GM12878 (cell line): ENCODE results near the gene GRIN2A. TPM values are rescaled to one million over a fixed set of nuclear protein-coding genes. Genes with fewer than 3 reads are reported as not detected.

ENCODE experiments used
- ATAC-seq: fragments of 200-7000 bp; cut with Tn5 transposase; 3 replicates; pipeline ENCODE4 v1.9.1; 2020; ENCODE audit warnings: mild to moderate bottlenecking, moderate library complexity
- BruUV-seq: library from RNA; stranded (reverse); fragments of 400-500 nt; replicated peaks from 2 replicates; lab custom pipeline; 2021; lab: Mats Ljungman, UMichigan
- CTCF ChIA-PET: fragments of 300-600 bp; sonication (Branson Sonifier 250); formaldehyde crosslinking; extraction: SDS; loops from one replicate; lab custom pipeline; 2021; ENCODE audit warnings: inconsistent platforms; lab: Yijun Ruan, JAX
- POLR2A ChIA-PET: fragments of 350-600 bp; formaldehyde crosslinking; extraction: SDS; loops from one replicate; lab custom pipeline; 2021; ENCODE audit warnings: inconsistent platforms; lab: Charles Lee
- RAD21 ChIA-PET: fragments of 300-600 bp; sonication (Branson Sonifier 250); formaldehyde crosslinking; loops from one replicate; lab custom pipeline; 2023; ENCODE audit warnings: antibody characterized with exemption; ENCODE audit not compliant: unreplicated experiment; lab: Charles Lee
- SMC1A ChIA-PET: fragments of 300-600 bp; sonication (Branson Sonifier 250); formaldehyde crosslinking; loops from one replicate; lab custom pipeline; 2023; ENCODE audit not compliant: unreplicated experiment, uncharacterized antibody; lab: Charles Lee
- DNase-seq: peaks from one replicate; pipeline ENCODE4 v3.0.0-alpha.2; 2011; ENCODE audit warnings: low read depth, low spot score
- FAIRE-seq: peaks from 3 replicates; lab custom pipeline; 2011; peaks lifted over from hg19 to GRCh38; lab: Jason Lieb, UNC
- H2AFZ ChIP-seq: 2 replicates; pipeline ENCODE4 v1.6.0; 2011; ENCODE audit warnings: low read depth, low read length, control low read depth; ENCODE audit not compliant: control insufficient read depth
- H3K27ac ChIP-seq: 2 replicates; pipeline ENCODE4 v1.5.1; 2011; ENCODE audit warnings: control low read depth; ENCODE audit not compliant: control insufficient read depth, insufficient read depth
- H3K27me3 ChIP-seq, 2 experiments: replicated peaks in 1 of 2; 2 replicates each; pipeline versions ENCODE4 v1.6.0 to v1.6.1; 2011; ENCODE audit warnings: low read length in 1 of 2; ENCODE audit not compliant: control insufficient read depth in 2 of 2, insufficient read depth in 2 of 2
- H3K36me3 ChIP-seq, 2 experiments: 2 replicates each; pipeline ENCODE4 v1.5.1; 2011; ENCODE audit warnings: low read length in 1 of 2; ENCODE audit not compliant: control insufficient read depth in 2 of 2, insufficient read depth in 2 of 2
- H3K4me1 ChIP-seq: 2 replicates; pipeline ENCODE4 v1.6.1; 2011; ENCODE audit warnings: mild to moderate bottlenecking, low read length, moderate library complexity, mixed read lengths; ENCODE audit not compliant: control insufficient read depth, insufficient read depth
- H3K4me2 ChIP-seq: 2 replicates; pipeline ENCODE4 v1.6.0; 2011; ENCODE audit warnings: control low read depth; ENCODE audit not compliant: control insufficient read depth, insufficient read depth
- H3K4me3 ChIP-seq: fragments of 200-600 bp; sonication (generic); 2 replicates; pipeline ENCODE4 v1.5.1; 2016
- H3K79me2 ChIP-seq: 2 replicates; pipeline ENCODE4 v1.6.0; 2011; ENCODE audit warnings: low read length; ENCODE audit not compliant: control insufficient read depth, insufficient read depth
- H3K9ac ChIP-seq: 2 replicates; pipeline ENCODE4 v1.8.0; 2011; ENCODE audit warnings: low read length, control low read depth, mixed read lengths; ENCODE audit not compliant: control insufficient read depth, insufficient read depth
- H3K9me3 ChIP-seq: replicated peaks from 3 replicates; pipeline ENCODE4 v1.5.1; 2011; ENCODE audit warnings: mild to moderate bottlenecking, low read length; ENCODE audit not compliant: control insufficient read depth, insufficient read depth
- H4K20me1 ChIP-seq: 2 replicates; pipeline ENCODE4 v1.6.0; 2011; ENCODE audit not compliant: control insufficient read depth, insufficient read depth
- BHLHE40 ChIP-seq, 2 experiments: fragments of 450-650 bp in 1 of 2; IDR thresholded peaks; 2 replicates each; pipeline ENCODE4 v1.6.1; 2011 to 2017; ENCODE audit warnings: low read depth in 2 of 2, borderline replicate concordance in 1 of 2, improper control_type of control experiment in 1 of 2, low read length in 1 of 2, mild to moderate bottlenecking in 1 of 2
- CBFB ChIP-seq: IDR thresholded peaks from 2 replicates; pipeline ENCODE4 v1.6.1; 2016; ENCODE audit warnings: antibody characterized with exemption, low read depth
- CEBPB ChIP-seq, 2 experiments: fragments of 150-350 bp in 1 of 2; IDR thresholded peaks; 2 replicates each; pipeline ENCODE4 v1.6.1; 2012 to 2014; ENCODE audit warnings: low read depth in 2 of 2, low read length in 2 of 2, borderline replicate concordance in 1 of 2, inconsistent platforms in 1 of 2
- CHD1 ChIP-seq: IDR thresholded peaks from 2 replicates; pipeline ENCODE4 v1.6.1; 2012; ENCODE audit warnings: low read depth, low read length, improper control_type of control experiment
- CHD2 ChIP-seq: IDR thresholded peaks from 2 replicates; pipeline ENCODE4 v1.6.1; 2011; ENCODE audit warnings: low read depth, low read length, improper control_type of control experiment, borderline replicate concordance
- CUX1 ChIP-seq: IDR thresholded peaks from 2 replicates; pipeline ENCODE4 v1.6.1; 2012; ENCODE audit warnings: improper control_type of control experiment, low read depth, low read length; ENCODE audit not compliant: insufficient replicate concordance
- GATAD2B ChIP-seq: fragments of 450-650 bp; conservative IDR thresholded peaks from 2 replicates; pipeline ENCODE4 v1.6.1; 2017; ENCODE audit warnings: low read depth, mild to moderate bottlenecking, moderate library complexity
- IKZF1 ChIP-seq: fragments of 450-650 bp; conservative IDR thresholded peaks from 2 replicates; pipeline ENCODE4 v1.6.1; 2017; ENCODE audit warnings: antibody characterized with exemption, mild to moderate bottlenecking
- IKZF2 ChIP-seq, 2 experiments: fragments of 450-650 bp; IDR thresholded peaks; 2 replicates each; pipeline ENCODE4 v1.6.1; 2017; ENCODE audit warnings: mild to moderate bottlenecking in 2 of 2, moderate library complexity in 2 of 2
- MTA3 ChIP-seq: IDR thresholded peaks from 2 replicates; pipeline ENCODE4 v1.6.1; 2012; ENCODE audit warnings: low read length, inconsistent platforms, borderline replicate concordance
- NFYB ChIP-seq: IDR thresholded peaks from 2 replicates; pipeline ENCODE4 v1.6.1; 2011; ENCODE audit warnings: low read depth, mild to moderate bottlenecking, low read length, improper control_type of control experiment, moderate library complexity; ENCODE audit not compliant: insufficient read depth
- POU2F2 ChIP-seq: IDR thresholded peaks from 3 replicates; pipeline ENCODE4 v1.6.1; 2011; ENCODE audit warnings: low read depth, mild to moderate bottlenecking, low read length, borderline replicate concordance
- RBBP5 ChIP-seq: fragments of 200-600 bp; sonication (generic); conservative IDR thresholded peaks from 2 replicates; pipeline ENCODE4 v1.6.1; 2016
- STAT1 ChIP-seq: fragments of 450-650 bp; conservative IDR thresholded peaks from 2 replicates; pipeline ENCODE4 v1.6.1; 2014; ENCODE audit warnings: antibody characterized with exemption, mild to moderate bottlenecking
- SUZ12 ChIP-seq: fragments of 200-600 bp; sonication (generic); IDR thresholded peaks from one replicate; pipeline ENCODE4 v1.6.1; 2018; ENCODE audit warnings: antibody characterized with exemption, mild to moderate bottlenecking; ENCODE audit not compliant: unreplicated experiment
- WGBS: methylation state at CpG from one replicate; pipeline ENCODE4 v1.1.6; 2016; ENCODE audit warnings: low lambda C conversion rate; ENCODE audit not compliant: insufficient replicate concordance, insufficient coverage; ENCODE audit errors: missing lambda C conversion rate; 5-methylcytosine and 5-hydroxymethylcytosine counted together
- in situ Hi-C: fragments of 300-500 bp; cut with MboI; formaldehyde crosslinking; loops from 9 replicates; pipeline ENCODE4 v1.14.3; 2018; ENCODE audit warnings: mixed read lengths
- intact Hi-C: fragments of 100-400 bp; cut with micrococcal nuclease; formaldehyde crosslinking; loops from one replicate; pipeline ENCODE4 v1.14.2; 2022; ENCODE audit not compliant: unreplicated experiment
- polyA plus RNA-seq, 11 experiments: library from polyadenylated mRNA; depleted of rRNA in 4 of 11; unstranded in 6 of 11; stranded (reverse) in 5 of 11; fragments of >200 nt; fragmentation: Nextera tagmentation in 4 of 11; fragmentation: Illumina TruSeq in 1 of 11; extraction: Ambion mirVana in 4 of 11; extraction: Trizol in 1 of 11; gene quantifications; 1 replicate in 1 of 11; 2 replicates in 10 of 11; pipeline versions ENCODE4 v1.2.1 to v1.2.3, GENCODE V29; 2011 to 2016; ENCODE audit warnings: inconsistent platforms in 2 of 11, missing spikeins in 2 of 11, low read depth in 1 of 11
- total RNA-seq, 4 experiments: library from RNA; depleted of rRNA in 3 of 4; stranded (reverse); fragments of >200 nt in 3 of 4; fragmentation: Illumina TruSeq in 1 of 4; extraction: Trizol in 1 of 4; gene quantifications; 2 replicates each; pipeline versions ENCODE4 v1.2.1 to v1.2.3, GENCODE V29; 2013 to 2021

The GRIN2A gene
- total and polyA plus RNA-seq, 10 of the 15 experiments (the other 5 are each of a cell fraction or from before 2014, with no cell fraction given) = 2.4 to 13.3 (median 7.3) TPM

- Histone ChIP-seq H4K20me1 (no peaks in the 10 kb centered on the region), H3K27ac (no peak overlapping the region), H3K36me3 (no peaks in the 10 kb centered on the region), H3K4me3 (no peak overlapping the region), H3K9ac (no peak overlapping the region), H2AFZ (no peak overlapping the region), H3K4me1 (no peaks in the 10 kb centered on the region), H3K4me2 (no peak overlapping the region), H3K79me2 (no peaks in the 10 kb centered on the region), H3K9me3 (no peaks in the 10 kb centered on the region), H3K27me3 (no peaks in the 10 kb centered on the region)
- CTCF ChIA-PET = no interaction called here
- RAD21 ChIA-PET = no interaction called here
- WGBS = 40% methylated on average over 5 of the region's 5 CpGs
- POLR2A ChIA-PET = no interaction called here
- no peak for FAIRE-seq
- in situ Hi-C loops = no loop called here
- intact Hi-C loops = no loop called here
- no peak for TF ChIP-seq IKZF2 (IDR thresholded peaks at IDR 0.05)
- TF ChIP-seq CBFB = no peak
- TF ChIP-seq RBBP5 = no peak
- TF ChIP-seq CHD2 = no peak
- no peak for TF ChIP-seq CUX1
- TF ChIP-seq STAT1 = no peak
- TF ChIP-seq CEBPB (IDR thresholded peaks at IDR 0.05; ENCODE audit: borderline replicate concordance in 1 of 2, low read depth in 2 of 2, low read length in 2 of 2) = no peak
- TF ChIP-seq IKZF1 = no peak
- no peak for TF ChIP-seq GATAD2B
- no peak for TF ChIP-seq SUZ12
- TF ChIP-seq POU2F2 = no peak
- no peak for TF ChIP-seq CHD1
- TF ChIP-seq MTA3 = no peak
- TF ChIP-seq NFYB = no peak
- TF ChIP-seq BHLHE40 (IDR thresholded peaks at IDR 0.05; ENCODE audit: borderline replicate concordance in 1 of 2, low read depth in 2 of 2, low read length in 1 of 2) = no peak
- DNase-seq = no peak
- no peak for ATAC-seq
- no TSS peak for BruUV-seq
- SMC1A ChIA-PET = no interaction called here
Measured at GRCh38 chr16:10112021-10112420, 70.2 kb downstream of the GRIN2A start.
